ELR (cell line): ENCODE data around the gene ALDH1A2.

Experiments
- DNase-seq: peaks from one replicate; pipeline ENCODE4 v3.0.0-alpha.2; 2015; ENCODE audit warnings: low read depth

Gene ALDH1A2

DNA sequence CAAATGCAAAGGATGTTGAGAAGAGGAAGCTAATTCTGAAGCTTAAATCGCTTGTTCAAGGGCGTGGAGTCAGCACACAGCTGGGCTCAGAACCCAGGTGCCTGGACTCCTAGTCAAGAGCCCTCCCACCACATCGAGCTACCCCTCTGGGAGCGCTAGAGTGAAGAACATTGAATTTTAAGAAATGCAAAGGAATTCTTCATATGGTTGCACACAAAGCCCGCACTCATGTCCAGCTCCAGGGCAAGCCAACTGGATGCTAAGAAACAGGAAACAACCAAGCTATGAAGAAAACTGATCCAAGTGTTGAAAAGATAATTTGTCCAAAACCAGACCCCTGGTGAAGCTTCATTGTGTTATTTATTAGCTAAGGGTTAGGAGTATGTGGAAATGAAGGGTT is 122.3 kb downstream of the ALDH1A2 start:
- DNase-seq, result no peak

DNA sequence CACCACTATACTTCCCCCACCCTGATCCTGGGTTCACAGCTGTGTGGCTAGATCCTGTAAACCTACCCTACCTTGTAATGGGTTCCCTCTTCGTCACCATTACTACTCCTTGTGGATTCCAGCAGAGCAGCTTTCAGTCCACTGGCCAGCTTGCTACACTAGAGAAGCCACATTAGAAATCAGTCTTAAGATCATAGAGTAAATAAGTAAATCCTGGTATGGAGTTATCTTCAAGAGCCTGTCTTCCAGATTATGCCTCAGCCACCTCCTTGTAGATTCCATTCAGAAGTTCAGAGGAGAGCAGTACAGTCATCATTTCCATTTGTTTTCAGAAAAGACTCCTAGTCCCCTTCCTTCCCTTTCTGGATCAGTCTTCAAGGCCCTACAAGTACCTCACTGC is 123.7 kb downstream of the ALDH1A2 start:
- no peak for DNase-seq

DNA sequence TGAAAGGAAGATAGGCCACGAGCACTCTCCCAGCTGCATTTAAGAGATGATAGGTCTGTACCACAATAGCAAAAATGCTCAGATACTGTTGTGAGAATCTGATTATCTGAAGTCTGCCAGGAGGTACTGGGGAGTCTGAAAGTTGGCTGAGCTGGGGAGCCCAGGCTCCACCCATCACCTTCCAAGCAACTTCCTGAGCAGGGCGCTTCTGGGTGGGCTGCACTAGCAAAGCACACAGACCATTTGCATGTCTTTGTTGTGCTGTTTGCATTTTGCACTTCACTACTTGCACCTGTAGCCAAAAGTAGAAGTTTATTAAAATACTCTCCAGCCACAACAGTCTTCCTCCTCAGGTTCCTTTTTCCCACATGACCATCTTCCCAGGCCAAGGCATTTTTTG is 133.2 kb downstream of the ALDH1A2 start:
- no peak for DNase-seq

DNA sequence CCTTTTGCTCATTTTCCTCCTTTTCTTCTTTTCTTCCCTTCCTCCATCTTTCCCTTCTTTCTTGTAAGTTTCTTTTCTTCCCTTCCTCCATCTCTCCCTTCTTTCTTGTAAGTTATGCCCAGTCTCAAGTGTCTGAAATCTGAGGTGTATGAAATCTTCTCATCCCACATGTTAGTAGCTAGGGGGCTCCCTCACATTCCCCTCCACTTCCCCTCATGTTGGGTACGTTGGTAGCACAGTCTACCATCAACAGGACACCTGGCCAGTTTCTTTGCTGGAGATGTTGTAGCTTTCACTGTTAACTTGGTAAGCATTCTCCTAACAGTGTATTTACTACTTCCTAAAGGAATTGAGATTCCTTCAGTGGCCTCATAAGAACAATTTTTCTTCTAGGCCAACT is 133.9 kb downstream of the ALDH1A2 start:
- DNase-seq, result no peak

DNA sequence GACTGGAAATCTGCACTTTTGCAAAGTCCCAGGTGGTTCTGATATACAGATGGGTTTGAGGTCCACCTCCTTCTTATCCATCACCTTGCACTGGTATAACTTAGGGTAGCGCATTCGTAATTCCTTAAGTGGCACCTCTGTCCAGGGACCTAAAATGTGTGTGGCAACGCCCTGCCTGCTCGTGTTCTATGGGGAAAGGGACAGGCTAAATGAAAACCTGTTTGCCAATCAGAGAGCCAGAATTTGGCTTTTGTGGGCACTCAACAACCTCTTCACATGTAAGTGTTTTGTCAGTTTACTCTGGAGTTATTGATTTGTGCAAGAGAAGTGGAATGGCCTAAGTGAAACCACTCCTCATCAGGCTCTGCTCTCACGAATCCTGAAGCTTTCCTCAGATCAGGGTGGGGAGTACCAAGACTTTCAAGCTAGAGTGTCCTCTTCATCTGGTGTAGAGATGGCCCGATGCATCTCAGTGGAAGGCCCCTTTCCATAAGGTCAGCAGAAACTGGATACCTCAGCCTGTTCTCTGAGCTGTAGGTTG is 138.3 kb downstream of the ALDH1A2 start:
- DNase-seq, result no peak

DNA sequence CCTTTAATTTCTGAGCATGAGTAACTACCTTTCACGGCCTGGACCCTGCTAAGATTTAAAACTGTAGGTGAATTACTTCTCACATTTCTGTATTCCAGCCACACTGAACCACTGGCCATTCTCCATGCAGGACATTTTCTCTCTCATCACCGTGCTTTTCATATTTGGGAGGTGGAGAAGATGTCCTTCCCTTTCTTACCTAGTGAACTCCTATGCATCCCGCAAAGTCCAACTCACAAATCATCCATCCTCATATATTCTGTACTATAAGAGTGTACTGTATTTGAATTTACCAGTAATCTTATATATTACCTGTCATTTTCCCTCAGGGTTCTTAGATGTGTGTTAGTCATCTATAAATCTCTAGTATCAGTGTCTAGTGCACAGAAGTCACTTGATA is 139.9 kb downstream of the ALDH1A2 start:
- no peak for DNase-seq

DNA sequence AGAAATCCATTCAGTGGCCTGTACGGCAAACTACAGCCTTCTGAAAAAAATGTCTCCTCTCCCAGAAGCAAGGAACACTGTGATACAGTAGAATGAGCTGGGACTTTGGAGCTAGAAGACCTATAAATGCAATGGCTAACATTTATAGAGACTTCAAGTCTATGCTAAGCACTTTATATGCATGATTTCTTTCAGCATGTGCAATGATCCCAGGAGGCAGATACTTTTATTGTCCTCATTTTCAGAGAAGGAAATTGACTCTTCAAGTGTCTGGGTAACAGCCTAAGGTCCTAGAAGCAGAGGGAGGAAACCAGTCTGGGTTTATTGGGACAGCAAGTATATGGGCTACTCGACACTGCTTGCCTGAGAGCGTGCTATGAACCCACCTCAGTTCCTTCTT is 140.9 kb downstream of the ALDH1A2 start:
- DNase-seq, result no peak

DNA sequence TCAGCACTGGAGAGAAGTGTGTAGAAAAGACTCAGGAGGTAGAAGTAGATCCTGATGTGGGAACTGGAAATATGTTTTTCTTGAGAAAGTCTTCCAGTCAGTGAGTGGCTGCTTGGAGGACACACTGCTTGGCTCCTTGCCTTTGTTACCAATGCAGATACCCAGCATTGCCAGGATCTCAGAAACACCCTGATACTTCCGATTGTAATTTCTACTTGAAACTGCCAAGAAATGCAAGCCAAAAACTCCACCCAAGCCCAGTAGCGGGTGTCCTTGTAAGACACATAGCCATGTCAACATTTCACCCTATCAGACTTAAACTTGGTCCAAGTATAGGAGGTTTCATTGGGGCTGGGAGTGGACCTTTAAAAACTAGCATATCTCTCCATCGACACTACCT is 141.8 kb downstream of the ALDH1A2 start:
- no peak for DNase-seq

DNA sequence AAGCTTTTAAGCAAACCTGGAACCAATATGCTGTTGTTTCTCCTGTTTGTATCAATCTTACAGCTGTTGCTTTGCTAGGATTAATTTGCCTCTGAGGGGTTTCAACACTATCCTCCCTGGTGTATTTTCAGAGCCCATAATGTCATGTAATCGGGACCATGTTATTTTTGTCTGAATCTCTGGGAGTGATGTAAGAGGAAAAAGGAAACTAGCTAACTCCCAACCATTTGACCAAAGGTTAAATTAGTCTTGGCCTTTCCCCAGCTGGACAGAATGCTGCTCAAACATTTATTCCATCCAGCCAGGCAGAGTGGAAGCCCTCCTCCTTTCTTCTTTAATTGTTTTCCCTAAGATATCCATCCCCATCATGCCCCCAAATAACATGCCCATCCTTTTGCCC is 142.2 kb downstream of the ALDH1A2 start:
- no peak for DNase-seq

DNA sequence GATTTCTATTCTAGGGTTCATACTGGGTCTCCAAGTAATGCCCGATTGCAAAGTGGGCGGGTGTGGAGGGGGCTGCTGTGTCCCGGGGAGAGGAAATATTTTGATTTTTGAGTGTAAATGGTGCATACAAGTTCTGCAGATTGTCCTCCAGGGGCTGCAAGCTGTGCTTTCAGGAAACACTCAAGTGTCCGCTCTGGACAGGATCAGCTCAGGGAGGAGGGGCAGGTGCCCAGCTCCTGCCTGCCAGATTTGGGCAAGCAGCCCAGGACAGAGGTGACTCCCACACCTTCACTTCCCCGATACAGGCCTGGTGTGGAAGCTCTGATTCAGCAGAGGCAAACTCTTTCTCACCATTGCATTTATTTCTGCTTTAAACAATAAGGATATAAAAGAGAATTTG is 142.7 kb downstream of the ALDH1A2 start:
- no peak for DNase-seq

DNA sequence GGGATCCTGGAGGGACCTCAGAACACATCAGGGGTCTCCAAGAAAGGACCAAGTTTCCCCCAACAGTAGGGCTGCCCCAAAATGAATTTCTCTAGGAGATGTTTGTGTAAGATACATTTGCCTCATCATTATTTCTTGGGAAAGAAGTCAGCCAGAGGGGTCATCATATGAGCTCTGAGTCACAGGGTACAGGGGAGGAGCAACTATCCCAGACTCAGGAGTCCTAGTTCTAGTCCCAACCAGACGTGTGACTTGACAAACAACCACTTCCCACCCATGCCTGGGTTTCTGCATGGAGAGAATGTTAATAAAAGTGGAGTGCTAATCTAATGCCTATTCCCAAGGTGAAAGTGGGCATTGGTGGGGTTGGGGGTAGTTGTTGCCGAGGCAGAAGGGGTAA is 144.1 kb downstream of the ALDH1A2 start:
- peak; percentile 14 for DNase-seq

DNA sequence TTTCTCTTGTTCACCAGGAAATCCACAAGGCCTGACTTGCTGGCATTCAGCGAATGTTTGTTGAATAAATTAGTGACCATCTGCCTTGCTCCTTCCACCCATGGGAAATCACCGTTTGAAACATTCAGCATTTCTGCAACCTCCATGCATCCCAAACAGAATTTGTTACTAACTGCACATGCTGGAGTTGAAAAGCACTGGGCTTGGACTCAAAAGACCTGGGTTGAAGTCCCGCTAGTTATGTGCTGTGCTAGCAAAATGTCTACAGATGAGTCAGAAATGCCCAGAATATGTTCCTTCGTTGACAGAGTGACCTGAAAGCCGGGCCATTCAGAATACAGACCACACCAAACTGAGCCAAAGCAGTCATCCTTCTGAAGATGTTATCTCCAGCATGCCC is 144.6 kb downstream of the ALDH1A2 start:
- DNase-seq, result peak; percentile 1

DNA sequence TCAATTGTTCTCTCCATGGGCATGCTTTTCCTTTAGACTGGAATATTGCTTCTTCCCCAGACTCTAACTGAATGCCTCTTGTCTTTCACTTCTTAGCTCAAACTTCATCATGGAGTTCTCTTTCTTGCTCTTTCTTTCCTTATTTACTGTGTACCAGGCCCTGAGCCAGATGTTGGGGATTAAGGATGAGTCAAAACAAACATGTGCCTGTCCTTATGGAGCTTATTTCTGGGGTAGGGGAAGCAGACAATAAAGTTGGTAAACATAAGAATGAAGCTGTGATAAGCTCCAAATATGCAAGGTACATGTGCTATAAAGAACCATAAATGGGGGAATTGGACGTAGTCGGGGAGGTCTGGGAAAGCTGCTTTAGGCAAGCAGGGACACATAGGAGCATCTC is 145.8 kb downstream of the ALDH1A2 start:
- DNase-seq, result no peak

DNA sequence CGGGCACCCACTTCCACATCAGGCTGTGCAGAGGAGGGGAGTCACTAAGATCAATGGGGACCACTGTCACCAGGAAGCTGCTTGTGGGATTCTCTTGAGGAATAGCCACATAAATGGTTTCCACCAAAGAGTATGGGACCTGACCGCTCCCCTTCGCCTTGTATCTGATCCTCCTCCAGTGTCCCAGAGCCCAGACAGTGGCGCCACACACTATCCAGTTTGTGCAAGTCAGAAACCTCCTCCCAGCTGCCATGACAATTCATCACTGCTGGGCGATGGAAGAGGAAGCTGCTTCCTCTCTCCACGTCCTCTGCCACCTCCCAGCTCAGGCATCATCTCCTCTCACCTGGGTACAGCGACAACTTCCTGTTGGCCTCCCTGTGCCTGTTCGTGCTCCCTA is 147.5 kb downstream of the ALDH1A2 start:
- no peak for DNase-seq

DNA sequence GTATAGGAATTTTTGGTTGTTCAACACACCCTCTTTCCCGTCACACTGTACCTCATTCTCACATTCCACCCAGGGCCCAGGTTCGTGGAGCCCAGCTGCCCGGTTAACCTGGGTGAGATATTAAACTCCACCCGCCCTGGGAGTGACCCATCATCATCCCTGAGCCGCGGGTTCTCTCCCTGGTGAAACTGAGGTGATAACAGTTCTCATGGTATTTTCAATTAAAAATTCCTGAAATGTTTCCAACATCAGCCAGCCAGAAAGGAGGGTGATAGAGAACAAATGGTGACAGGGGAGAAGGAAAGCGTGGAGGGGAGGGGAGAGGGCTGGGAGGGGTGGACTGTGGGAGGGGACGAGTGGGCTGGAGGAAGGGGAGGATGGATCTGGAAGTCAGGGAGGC is 148.8 kb downstream of the ALDH1A2 start:
- DNase-seq, result no peak

DNA sequence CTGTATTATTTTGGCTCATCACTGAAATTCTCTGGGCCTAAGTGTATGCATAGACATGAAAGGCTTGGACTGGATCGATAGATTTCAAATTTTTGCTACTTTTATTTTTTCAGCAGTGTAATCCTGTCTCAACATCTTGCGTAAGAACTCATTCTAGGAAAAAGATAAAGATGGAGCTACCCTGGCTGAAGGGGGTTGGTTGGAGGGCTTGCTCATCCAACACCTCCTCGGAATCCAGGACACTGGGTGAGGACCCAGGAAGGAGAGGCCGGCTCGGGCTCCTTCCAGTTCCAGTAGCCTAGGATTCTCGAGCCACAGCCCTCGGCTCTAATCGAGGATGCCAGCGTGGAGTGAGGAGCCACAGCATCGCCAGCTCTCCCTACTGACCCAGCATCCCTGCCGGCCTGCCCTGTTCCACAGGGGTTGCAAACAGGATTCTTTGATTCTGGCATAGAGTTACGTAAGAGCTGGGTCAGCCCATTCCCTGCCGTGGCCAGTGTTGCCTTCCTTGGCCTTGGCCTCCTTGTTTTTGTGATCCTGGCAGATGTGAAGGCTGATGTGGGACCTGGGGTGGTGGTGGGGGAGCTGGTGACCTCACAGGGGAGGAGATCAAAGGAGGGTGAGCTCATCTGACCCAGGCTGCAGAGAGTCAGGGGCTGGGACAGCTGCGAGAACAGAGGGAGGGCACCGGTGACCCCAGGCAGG is 149.5 kb downstream of the ALDH1A2 start:
- no peak for DNase-seq

DNA sequence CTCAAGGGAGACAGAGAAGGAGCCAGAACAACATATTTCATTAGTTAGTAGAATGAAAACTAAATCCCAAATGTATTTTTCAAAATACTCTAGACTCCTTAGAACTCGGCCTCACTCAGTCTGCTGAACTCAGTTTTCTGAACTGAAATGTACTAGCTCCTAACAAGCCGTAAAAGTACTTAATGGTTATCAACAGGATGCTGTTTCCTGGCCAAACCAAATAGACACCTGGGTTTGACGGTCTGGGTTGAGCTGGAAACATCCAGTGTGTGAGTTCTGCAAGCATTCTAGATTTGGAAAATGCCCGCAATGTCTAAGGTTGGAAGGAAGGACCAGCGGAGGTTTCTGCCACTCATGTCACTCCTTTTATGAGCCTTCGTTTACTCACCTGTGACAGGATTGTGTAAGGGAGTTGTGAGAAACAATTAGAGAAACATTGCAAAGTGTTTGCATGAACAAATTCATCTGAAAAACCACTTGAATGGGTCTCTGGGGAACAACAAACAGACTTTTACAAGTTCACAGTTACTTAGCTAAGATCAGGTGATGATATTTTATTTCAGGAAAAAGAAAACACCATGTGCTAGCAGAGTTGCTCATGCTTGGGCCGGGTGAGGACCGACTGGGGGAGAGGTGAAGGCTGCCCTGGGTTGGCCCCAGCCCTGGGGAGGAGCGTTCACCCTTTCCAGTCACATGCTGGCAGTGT is 151.0 kb downstream of the ALDH1A2 start:
- no peak for DNase-seq

DNA sequence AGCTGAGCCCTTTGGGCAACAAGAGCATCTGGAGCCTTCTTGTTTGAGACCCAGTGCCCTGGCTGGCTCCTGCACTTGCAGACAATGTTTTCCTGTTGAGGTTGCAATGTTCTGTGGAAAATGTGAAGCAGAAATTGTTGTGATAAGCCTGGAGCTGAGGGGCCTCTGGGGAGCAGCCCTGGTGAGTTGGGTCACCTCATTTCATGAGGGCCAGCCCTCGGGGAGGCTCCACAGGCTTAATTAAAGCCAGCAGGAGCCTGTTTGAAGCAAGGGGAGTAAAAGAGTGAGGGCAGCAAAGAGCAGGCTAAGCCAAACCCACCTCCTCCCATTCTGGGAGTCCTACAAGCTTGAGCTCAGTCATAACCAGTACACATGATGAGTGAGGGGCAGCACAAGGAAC is 154.3 kb downstream of the ALDH1A2 start:
- DNase-seq, result no peak

DNA sequence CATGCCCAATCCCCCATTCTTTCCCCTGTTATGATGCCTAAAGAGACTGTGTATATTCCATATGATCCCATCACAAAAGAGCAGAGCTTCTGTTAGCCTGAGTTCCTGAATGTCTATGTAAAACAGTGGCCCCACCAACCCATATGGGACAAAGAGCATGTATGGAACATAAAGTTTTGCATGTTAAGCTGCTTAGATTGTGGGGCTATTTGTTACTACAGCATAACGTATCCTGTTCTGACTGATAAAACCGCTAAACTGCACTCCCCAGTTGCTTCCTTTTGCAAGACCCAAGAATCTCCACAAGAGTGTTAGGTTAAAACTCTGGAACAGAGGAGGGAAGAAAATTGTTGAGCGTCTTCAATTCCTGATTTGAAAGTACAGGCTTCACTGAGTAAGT is 154.8 kb downstream of the ALDH1A2 start:
- no peak for DNase-seq

DNA sequence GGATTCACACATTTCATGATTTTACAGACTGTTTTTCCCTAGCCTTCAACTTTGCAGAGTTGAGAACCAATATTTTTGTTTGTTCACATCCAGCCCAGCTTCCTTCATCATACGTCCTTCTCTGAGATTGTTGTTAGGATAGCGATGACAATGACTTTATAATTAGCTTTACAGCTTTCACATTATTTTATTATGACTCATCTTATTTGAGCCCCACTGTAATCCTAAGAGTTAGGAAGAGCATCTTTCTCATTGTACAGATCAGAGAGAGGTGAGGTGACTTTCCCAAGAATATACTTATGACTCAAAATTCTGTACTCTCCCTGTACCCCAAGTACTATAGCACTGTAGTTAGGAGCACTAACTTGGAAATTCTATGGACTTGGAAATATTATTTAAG is 156.1 kb downstream of the ALDH1A2 start:
- DNase-seq, result no peak

DNA sequence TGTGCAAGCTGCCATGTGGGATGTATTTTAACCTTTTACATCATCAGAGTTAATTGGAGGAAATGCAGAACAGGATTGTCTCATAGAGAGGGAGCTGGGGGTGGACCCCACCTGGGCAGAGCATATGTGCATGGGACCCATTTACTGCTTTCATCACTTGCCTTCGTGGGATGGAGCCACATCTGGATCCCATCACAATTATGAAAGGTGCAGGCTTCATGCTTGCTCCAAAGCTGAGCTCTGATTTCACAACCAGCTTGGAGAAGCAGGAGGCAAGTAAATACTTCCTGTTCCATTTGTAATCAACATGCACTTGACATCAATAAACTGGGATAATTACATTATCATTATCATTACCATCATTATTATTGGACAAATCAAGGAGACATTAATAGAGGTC is 161.9 kb downstream of the ALDH1A2 start:
- DNase-seq, result no peak
